H1 (cell line): ENCODE data around the gene BEX3. TPM values are rescaled to one million over a fixed set of nuclear protein-coding genes. Genes with fewer than 3 reads are reported as not detected.

Source experiments
- ATF2 ChIP-seq: IDR thresholded peaks from 2 replicates; pipeline ENCODE4 v1.6.1; 2012; ENCODE audit warnings: low read length, inconsistent platforms
- ATF3 ChIP-seq: IDR thresholded peaks from 2 replicates; pipeline ENCODE4 v1.6.1; 2011; ENCODE audit warnings: low read depth, mild to moderate bottlenecking, low read length; ENCODE audit not compliant: insufficient read depth
- CREB1 ChIP-seq: IDR thresholded peaks from 2 replicates; pipeline ENCODE4 v1.6.1; 2012; ENCODE audit warnings: inconsistent platforms
- KDM1A ChIP-seq: fragments of 200-600, 300-600 bp; sonication (generic); IDR thresholded peaks from 2 replicates; pipeline ENCODE4 v1.7.1; 2016; ENCODE audit warnings: mild to moderate bottlenecking, low read length, borderline replicate concordance
- MAFK ChIP-seq: IDR thresholded peaks from 2 replicates; pipeline ENCODE4 v1.6.1; 2012; ENCODE audit warnings: low read depth, mild to moderate bottlenecking, improper control_type of control experiment, low read length
- POLR2A ChIP-seq, 2 experiments: IDR thresholded peaks; 1 replicate in 1 of 2; 2 replicates in 1 of 2; pipeline ENCODE4 v1.6.1; 2011; ENCODE audit warnings: low read depth in 2 of 2, low read length in 2 of 2, mild to moderate bottlenecking in 2 of 2; ENCODE audit errors: control extremely low read depth in 1 of 2
- POLR2AphosphoS5 ChIP-seq: IDR thresholded peaks from 2 replicates; pipeline ENCODE4 v1.6.1; 2011; ENCODE audit warnings: low read depth, low read length
- RAD21 ChIP-seq, 2 experiments: IDR thresholded peaks in 1 of 2; conservative IDR thresholded peaks in 1 of 2; 2 replicates each; pipeline ENCODE4 v1.6.1; 2011; ENCODE audit warnings: low read depth in 2 of 2, low read length in 2 of 2, improper control_type of control experiment in 1 of 2, inconsistent platforms in 1 of 2, mild to moderate bottlenecking in 1 of 2, moderate library complexity in 1 of 2
- SP1 ChIP-seq: IDR thresholded peaks from 2 replicates; pipeline ENCODE4 v1.6.1; 2011; ENCODE audit warnings: low read depth, low read length
- TAF1 ChIP-seq: IDR thresholded peaks from 2 replicates; pipeline ENCODE4 v1.6.1; 2011; ENCODE audit warnings: mild to moderate bottlenecking, low read depth, low read length
- TAF7 ChIP-seq: optimal IDR thresholded peaks from 2 replicates; pipeline ENCODE3; 2011; ENCODE audit warnings: low read depth, mild to moderate bottlenecking, inconsistent platforms, low read length, moderate library complexity, borderline replicate concordance
- TBP ChIP-seq: IDR thresholded peaks from 2 replicates; pipeline ENCODE4 v1.6.1; 2011; ENCODE audit warnings: low read depth, low read length, improper control_type of control experiment
- polyA plus RNA-seq, 7 experiments: library from polyadenylated mRNA; depleted of rRNA in 3 of 7; stranded (reverse) in 5 of 7; unstranded in 2 of 7; fragments of >200 nt in 5 of 7; fragments of 200-250 nt in 2 of 7; gene quantifications; 1 replicate in 5 of 7; 2 replicates in 1 of 7; 4 replicates in 1 of 7; pipeline versions ENCODE4 v1.2.1 to v1.2.3, GENCODE V29; 2011 to 2013; ENCODE audit warnings: missing spikeins in 2 of 7, mixed read lengths in 2 of 7
- total RNA-seq: library from RNA; stranded (reverse); fragmentation: NEBNext Ultra II Directional; extraction: Animal tissue kit (Norgen Biotek cat#: 25700); gene quantifications from 2 replicates; pipeline ENCODE4 v1.2.1, GENCODE V29; 2021
- TF ChIP-seq, protein P1 (sequence below): IDR thresholded peaks from 2 replicates; pipeline ENCODE4 v1.6.1; 2011; ENCODE audit warnings: low read length, improper control_type of control experiment
- TF ChIP-seq, protein P2 (sequence below): IDR thresholded peaks from 2 replicates; pipeline ENCODE4 v1.6.1; 2012; ENCODE audit warnings: inconsistent platforms

Gene BEX3
- total and polyA plus RNA-seq, 2 of the 8 experiments (the other 6 are each of a cell fraction or from before 2014, with no cell fraction given): 330 to 366 TPM

- TF ChIP-seq ATF2: 0 out of 2 replicates have a peak, but pooled peaks have one; percentile 68
- peak; percentile 97 for TF ChIP-seq POLR2AphosphoS5
- TF ChIP-seq, protein P1, sequence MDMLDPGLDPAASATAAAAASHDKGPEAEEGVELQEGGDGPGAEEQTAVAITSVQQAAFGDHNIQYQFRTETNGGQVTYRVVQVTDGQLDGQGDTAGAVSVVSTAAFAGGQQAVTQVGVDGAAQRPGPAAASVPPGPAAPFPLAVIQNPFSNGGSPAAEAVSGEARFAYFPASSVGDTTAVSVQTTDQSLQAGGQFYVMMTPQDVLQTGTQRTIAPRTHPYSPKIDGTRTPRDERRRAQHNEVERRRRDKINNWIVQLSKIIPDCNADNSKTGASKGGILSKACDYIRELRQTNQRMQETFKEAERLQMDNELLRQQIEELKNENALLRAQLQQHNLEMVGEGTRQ: peak; percentile 86
- peak; percentile 7 to 14; a peak in 2 of 4 replicates for TF ChIP-seq RAD21 (IDR thresholded peaks at IDR 0.05 in 1 of 2, conservative IDR thresholded peaks at IDR 0.05 in 1 of 2; ENCODE audit: low read depth in 2 of 2, low read length in 2 of 2)
- TF ChIP-seq, protein P2, sequence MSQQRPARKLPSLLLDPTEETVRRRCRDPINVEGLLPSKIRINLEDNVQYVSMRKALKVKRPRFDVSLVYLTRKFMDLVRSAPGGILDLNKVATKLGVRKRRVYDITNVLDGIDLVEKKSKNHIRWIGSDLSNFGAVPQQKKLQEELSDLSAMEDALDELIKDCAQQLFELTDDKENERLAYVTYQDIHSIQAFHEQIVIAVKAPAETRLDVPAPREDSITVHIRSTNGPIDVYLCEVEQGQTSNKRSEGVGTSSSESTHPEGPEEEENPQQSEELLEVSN: 0 out of 2 replicates have a peak, but pooled peaks have one; percentile 13
- peak; percentile 83 for TF ChIP-seq TAF7
- TF ChIP-seq KDM1A: no peak
- no peak for TF ChIP-seq SP1
- TF ChIP-seq MAFK: no peak
- TF ChIP-seq TAF1: peak; percentile 91
- TF ChIP-seq ATF3: peak; percentile 65; the same call in 1 of the 2 replicates
- peak; percentile 84 for TF ChIP-seq TBP
- TF ChIP-seq POLR2A (IDR thresholded peaks at IDR 0.05; ENCODE audit: control extremely low read depth in 1 of 2, low read depth in 2 of 2, low read length in 2 of 2): peak; percentile 85 to 98
- TF ChIP-seq CREB1: peak; percentile 89
Measured at GRCh38 chrX:103376118-103376978, at the start of gene BEX3 (continued).
